Adipocyte (in vitro differentiated cells): ENCODE data around the gene PCID2.

Experiments
- DNase-seq: peaks from one replicate; pipeline ENCODE4 v3.0.0-alpha.2; 2015; ENCODE audit warnings: low read depth
- H3K27me3 ChIP-seq: replicated peaks from 2 replicates; pipeline ENCODE4 v1.7.0; 2013; ENCODE audit warnings: mild to moderate bottlenecking, low read length, moderate library complexity; ENCODE audit not compliant: control insufficient read depth, insufficient read depth
- H3K36me3 ChIP-seq: 2 replicates; pipeline ENCODE4 v1.7.0; 2013; ENCODE audit warnings: low read length, mild to moderate bottlenecking, moderate library complexity; ENCODE audit not compliant: control insufficient read depth, insufficient read depth, severe bottlenecking
- H3K4me1 ChIP-seq: 2 replicates; pipeline ENCODE4 v1.7.0; 2013; ENCODE audit warnings: mild to moderate bottlenecking, low read length, moderate library complexity; ENCODE audit not compliant: control insufficient read depth, insufficient read depth
- H3K4me3 ChIP-seq: 2 replicates; pipeline ENCODE4 v1.7.0; 2013; ENCODE audit warnings: mild to moderate bottlenecking, low read length, moderate library complexity
- H3K9ac ChIP-seq: 2 replicates; pipeline ENCODE4 v1.7.0; 2013; ENCODE audit warnings: mild to moderate bottlenecking, low read length, moderate library complexity
- H3K9me3 ChIP-seq: 2 replicates; pipeline ENCODE4 v1.7.0; 2013; ENCODE audit warnings: mild to moderate bottlenecking, low read length, moderate library complexity; ENCODE audit not compliant: control insufficient read depth

Gene PCID2

DNA sequence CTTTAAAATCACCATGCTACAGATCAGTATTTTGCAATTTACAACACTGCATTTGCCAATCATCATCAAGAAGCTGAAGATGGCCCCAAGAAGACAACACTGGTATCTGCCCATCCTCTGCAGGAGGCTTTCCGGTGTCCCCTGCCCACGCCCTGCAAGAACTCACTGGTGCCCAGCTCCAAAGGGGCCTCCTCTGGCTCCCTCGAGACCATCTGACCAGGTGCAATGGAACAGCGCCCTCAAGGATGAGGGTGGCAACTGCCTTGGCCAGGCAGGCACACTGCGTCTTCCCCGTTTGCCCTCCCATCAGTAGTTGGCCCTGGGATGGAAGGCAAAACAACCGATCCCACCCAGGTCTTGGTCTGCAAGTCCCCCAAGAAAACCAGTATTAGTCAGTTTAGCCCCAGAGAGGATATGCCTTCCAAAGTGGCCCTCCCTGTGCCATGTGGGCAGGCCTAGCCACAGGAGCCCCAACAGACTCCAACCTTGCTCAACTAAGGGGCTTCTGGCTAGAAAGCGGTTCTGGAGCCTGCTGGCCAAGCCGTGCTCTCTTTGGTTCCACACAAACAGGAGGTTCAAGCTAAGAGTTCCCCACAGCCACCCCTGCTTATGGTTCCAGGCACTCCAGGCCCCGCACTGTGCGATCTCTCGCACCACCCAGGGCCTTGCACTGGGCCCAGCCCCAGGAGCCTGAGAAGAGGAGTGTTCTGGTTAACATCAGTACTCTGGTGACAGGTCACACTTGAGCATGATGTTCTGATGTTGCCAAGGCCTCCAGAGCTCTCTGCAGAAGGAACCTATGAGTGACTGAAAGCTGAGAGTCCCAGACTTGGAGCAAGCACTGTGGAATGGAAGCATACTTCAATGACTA lies 4.7 kb downstream of the PCID2 start:
- Histone ChIP-seq H3K4me3 (no peak overlapping the region), H3K36me3 (peaks cover 21% of the 10 kb centered on the region), H3K9me3 (no peaks in the 10 kb centered on the region), H3K9ac (no peak overlapping the region), H3K27me3 (no peaks in the 10 kb centered on the region), H3K4me1 (peaks cover 54% of the 10 kb centered on the region)
- DNase-seq, result no peak

DNA sequence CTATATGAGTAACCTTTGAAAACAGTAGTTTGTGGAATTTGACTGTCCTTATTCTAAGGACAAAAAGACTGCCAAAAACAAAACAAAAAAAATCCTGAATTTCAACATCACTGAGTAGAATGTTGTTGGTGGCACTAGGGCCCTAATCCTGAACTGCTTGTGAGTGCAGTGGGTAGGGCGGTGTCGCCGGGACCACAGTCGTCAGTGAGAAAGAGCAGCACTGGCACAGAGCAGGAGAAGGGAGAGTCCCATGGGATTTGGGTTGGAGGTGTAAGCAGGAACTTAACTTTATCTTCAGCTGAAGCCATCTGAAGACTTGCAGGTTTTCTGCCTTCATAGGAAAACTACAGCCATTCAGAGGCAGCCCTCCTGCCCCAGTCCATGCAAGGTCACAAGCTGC lies 5.6 kb downstream of the PCID2 start:
- Histone ChIP-seq H3K9me3 (no peaks in the 10 kb centered on the region), H3K4me1 (peaks cover 54% of the 10 kb centered on the region), H3K4me3 (peak overlapping the region; percentile 35), H3K27me3 (no peaks in the 10 kb centered on the region), H3K36me3 (peaks cover 27% of the 10 kb centered on the region), H3K9ac (no peak overlapping the region)
- DNase-seq, result no peak

DNA sequence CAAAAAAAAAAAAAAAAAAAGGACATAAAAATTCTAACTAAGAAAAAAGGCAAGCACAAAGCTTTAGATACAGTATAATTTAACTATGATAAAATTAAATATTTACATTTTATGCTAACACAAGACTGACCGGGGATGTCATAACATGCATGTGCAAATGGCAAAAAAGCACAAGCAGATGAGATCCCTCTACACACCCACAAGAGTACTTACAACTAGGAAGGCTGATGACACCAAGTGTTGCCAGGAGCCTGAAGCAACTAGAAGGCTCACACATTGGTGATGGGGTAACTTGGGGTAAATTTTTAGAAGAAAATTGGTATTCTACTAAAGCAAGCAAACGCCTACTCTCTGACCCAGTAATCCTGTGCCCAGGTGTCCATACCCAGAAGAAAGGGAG lies 6.7 kb downstream of the PCID2 start:
- Histone ChIP-seq H3K9me3 (no peaks in the 10 kb centered on the region), H3K27me3 (no peaks in the 10 kb centered on the region), H3K4me1 (peaks cover 44% of the 10 kb centered on the region), H3K36me3 (peaks cover 38% of the 10 kb centered on the region), H3K4me3 (no peak overlapping the region), H3K9ac (no peak overlapping the region)
- DNase-seq, result no peak

DNA sequence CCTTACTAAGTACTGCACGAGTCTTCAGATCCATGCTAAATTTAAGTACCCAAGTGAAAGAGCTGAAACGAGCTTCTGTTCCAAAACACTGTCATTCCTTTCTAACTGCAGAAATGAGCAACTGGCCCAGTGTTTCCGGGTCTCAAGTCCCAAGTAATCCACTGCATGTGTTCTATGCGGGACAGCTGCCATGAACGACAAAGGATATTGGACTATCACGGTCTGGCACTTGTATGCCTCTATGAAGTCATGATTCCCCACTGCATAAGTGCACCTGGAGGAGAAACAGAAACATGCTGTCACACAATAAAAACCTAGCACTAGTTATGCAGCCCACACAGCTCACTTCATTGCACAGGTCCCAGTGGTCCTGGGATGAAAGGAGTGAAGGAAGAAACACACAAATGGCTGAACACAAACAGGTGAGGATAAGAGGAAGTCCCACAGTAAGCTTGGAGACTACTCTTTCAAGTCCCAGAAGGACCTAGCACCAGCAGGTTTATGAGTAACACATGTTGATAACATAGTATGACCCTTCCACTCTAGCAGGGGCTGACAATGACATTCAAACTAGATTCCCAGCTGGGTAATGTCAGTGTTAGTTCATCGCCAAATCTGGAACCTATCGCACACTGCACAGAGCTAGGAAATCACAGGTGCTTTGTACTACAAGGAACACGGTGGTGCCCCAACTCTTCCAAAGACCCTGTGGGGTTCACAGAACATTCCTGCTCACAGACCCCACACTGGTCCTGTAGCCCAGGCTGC lies 11.3 kb downstream of the PCID2 start:
- no peak for DNase-seq
- H3K36me3 ChIP-seq, result peaks cover 65% of the 10 kb centered on the region
- H3K4me1 ChIP-seq, result peaks cover 17% of the 10 kb centered on the region
- no peaks in the 10 kb centered on the region for H3K9me3 ChIP-seq
- H3K4me3 ChIP-seq, result no peak overlapping the region
- no peak overlapping the region for H3K9ac ChIP-seq
- H3K27me3 ChIP-seq, result no peaks in the 10 kb centered on the region

DNA sequence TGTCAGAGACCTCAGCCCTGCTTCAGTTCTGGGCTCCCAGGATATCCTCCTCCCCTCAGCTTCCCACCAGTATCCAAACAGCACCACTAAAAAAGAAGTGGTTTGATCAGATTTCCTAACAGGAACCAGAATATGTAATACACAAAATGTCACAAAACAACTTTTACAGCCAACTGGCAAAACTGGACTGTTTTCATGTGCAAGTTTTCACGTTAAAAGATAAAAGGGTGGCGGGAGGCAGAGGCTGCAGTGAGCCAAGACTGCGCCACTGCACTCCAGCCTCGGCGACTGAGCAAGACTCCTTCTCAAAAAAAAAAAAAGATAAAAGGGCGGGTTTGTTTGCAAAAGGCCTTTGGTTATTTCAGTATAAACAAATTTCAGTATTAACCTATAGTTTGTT lies 13.1 kb downstream of the PCID2 start:
- DNase-seq, result no peak
- Histone ChIP-seq H3K4me3 (no peak overlapping the region), H3K9ac (no peak overlapping the region), H3K36me3 (peaks cover 77% of the 10 kb centered on the region), H3K27me3 (no peaks in the 10 kb centered on the region), H3K4me1 (peaks cover 15% of the 10 kb centered on the region), H3K9me3 (no peaks in the 10 kb centered on the region)

DNA sequence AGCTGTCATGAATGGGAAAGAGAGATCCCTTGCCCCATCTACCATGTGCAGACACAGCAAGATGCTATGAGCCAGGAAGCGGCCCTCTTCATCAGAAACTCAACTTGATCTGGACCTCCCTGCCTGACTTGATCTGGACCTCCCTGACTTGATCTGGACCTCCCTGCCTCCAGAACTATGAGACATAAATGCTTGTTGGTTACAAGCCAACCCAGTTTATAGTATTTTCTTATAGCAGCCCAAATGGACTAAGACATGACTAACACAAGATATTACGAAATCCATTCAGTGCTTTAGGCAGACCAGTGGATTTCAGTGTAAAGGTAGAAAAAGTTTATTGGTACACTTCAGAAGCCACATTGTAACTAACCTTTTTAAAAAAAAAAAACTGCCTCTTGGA lies 15.6 kb downstream of the PCID2 start:
- no peaks in the 10 kb centered on the region for H3K27me3 ChIP-seq
- no peaks in the 10 kb centered on the region for H3K9me3 ChIP-seq
- H3K36me3 ChIP-seq, result peaks cover 74% of the 10 kb centered on the region
- no peak overlapping the region for H3K9ac ChIP-seq
- peak; percentile 84 for DNase-seq
- H3K4me1 ChIP-seq, result peaks cover 22% of the 10 kb centered on the region
- no peak overlapping the region for H3K4me3 ChIP-seq

DNA sequence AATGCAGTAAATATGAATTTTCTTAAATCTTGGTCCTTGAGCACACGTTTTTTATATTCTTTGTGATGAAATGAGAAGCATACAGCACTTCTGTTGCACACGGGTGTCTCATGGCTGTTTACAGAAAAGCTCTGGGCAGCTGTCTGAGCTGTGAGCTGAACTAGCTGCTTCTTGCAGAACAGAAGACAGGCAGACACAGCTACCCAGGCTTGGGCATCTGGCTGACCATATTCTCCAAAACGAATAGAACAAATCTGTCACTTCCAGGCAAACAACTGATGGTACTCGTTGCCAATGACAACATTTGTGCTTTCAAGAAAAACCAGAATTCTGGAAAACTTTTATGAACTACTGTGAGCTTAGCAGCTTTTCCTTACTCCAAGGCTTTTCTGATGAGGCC lies 16.2 kb downstream of the PCID2 start:
- peaks cover 68% of the 10 kb centered on the region for H3K36me3 ChIP-seq
- no peak overlapping the region for H3K4me3 ChIP-seq
- no peak for DNase-seq
- H3K27me3 ChIP-seq, result no peaks in the 10 kb centered on the region
- H3K9ac ChIP-seq, result no peak overlapping the region
- peaks cover 27% of the 10 kb centered on the region for H3K4me1 ChIP-seq
- H3K9me3 ChIP-seq, result no peaks in the 10 kb centered on the region

DNA sequence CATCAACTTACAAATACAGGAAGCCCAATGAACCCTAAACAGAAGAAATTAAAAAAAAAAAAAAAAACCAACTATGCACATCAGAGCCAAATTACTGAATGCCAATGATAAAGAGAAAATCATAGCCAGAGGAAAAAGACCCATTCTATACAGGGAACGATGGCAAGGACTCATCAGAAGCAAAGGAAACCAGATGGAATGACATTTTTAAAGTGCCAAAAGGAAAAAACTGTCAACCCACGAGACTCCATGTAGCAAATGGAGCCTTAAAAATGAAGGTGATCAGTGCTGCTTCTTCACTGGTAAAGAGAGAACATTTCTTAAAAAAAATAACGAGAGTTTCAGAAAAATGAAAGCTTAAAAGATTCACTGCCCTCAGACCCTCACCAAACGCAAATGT lies 18.3 kb downstream of the PCID2 start:
- H3K9ac ChIP-seq, result no peak overlapping the region
- H3K9me3 ChIP-seq, result no peaks in the 10 kb centered on the region
- peaks cover 48% of the 10 kb centered on the region for H3K36me3 ChIP-seq
- H3K27me3 ChIP-seq, result no peaks in the 10 kb centered on the region
- no peak overlapping the region for H3K4me3 ChIP-seq
- no peak for DNase-seq
- peaks cover 40% of the 10 kb centered on the region for H3K4me1 ChIP-seq

DNA sequence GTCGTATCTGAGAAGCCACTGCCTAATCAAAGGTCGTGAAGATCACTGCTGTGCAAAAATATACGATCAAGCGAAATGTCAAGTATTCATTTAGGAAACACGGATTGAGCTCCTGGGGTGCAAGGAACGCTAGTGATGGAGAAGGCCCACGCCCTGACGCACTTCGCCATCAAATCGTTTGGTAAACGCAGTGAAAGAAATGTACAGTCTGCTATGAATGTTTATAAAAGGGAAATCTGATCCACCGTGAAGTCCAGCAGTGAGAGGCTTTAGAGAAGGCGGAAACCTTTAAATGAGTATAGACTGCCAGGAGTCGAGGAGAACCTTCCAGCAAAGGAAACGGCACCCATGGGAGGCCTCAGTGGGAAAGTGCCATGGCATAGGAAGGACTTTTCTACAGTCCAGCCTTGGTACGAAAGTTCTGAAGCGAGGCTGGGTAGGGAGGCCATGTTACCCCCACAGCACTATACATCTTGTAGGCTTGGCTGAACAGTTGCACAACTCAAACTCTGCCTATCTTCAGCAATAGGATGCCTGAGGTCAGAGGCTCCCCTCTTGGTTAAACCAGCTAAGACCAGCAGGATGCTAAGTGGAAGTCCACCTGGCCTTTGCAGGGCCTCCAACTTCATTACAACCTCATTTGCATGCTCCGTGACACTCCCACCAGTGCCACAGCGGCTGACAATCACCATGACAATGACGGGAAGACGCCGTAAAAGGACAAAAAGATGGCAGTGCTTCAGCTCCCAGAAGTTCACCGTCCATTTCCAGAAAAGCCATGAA lies 20.4 kb downstream of the PCID2 start:
- H3K27me3 ChIP-seq, result no peaks in the 10 kb centered on the region
- no peak for DNase-seq
- H3K9me3 ChIP-seq, result no peaks in the 10 kb centered on the region
- peaks cover 49% of the 10 kb centered on the region for H3K36me3 ChIP-seq
- peaks cover 35% of the 10 kb centered on the region for H3K4me1 ChIP-seq
- H3K9ac ChIP-seq, result peak overlapping the region; percentile 18
- peak overlapping the region; percentile 19 for H3K4me3 ChIP-seq

DNA sequence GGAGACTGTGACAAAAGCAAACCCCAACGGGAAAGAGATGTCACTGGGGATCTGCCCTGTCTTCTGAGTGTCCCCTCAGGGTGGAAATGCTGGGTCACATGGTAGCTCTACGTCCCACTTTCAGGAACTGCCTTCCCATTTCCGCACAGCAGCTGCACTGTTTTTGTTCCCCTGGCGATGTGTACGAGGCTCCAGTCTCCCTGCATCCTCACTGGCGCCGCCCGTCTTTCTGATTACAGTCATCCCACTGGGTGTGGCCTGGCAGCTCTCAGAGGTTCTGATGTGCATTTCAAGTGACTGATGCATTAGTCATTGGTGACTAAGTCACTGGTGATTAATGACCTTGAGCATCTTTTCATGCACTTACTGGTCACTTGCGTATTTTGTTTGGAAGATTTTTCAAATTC lies 21.2 kb downstream of the PCID2 start:
- H3K36me3 ChIP-seq, result peaks cover 53% of the 10 kb centered on the region
- peak overlapping the region; percentile 75 for H3K9ac ChIP-seq
- H3K9me3 ChIP-seq, result no peaks in the 10 kb centered on the region
- peak; percentile 97 for DNase-seq
- peak overlapping the region; percentile 79 for H3K4me3 ChIP-seq
- H3K27me3 ChIP-seq, result no peaks in the 10 kb centered on the region
- peaks cover 27% of the 10 kb centered on the region for H3K4me1 ChIP-seq
